Dedifferentiated amniotic fluid mesenchymal stem cell (primary cell): Measurements from ENCODE around the gene AK3.
"Not testable (repeated sequence)": the region's sequence is repeated elsewhere in the genome, so short reads cannot be mapped to it uniquely, and the experiment has no call there.

Source experiments
- DNase-seq: peaks from one replicate; pipeline ENCODE4 v3.0.0-alpha.2; 2016; ENCODE audit errors: extremely low spot score

Gene AK3

GRCh38 chr9:4666042-4666699 is 74.8 kb downstream of the AK3 start, which contains the start of gene SPATA6L:
Gene SPATA6L, minus strand, starts transcription at chr9:4666480. Its CDS starts 230 bp downstream, at chr9:4666250.
- DNase-seq: no peak

DNA sequence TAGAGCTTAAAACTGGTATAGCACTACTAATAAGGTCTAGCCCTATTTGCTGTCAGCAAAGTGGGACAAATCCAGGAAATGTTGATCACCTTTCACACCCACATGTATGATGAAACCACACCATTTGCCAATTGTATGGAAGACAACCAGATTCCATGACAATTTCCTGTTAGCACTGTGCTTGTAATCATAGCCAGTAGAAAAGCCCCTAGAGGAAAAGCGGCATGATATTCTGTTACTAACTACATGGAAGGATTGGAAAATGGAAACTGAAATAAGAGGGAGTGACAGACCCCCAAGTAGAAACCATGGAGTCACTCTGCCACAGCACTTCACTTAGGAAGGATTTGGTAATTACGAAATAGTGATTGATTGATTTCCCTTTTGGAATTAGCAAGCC is 75.6 kb downstream of the AK3 start:
- no peak for DNase-seq

GRCh38 chr9:4663956-4664355 is 77.0 kb downstream of the AK3 start:
- no peak for DNase-seq

- no peak for DNase-seq
Measured at GRCh38 chr9:4662989-4663792, 77.8 kb downstream of the AK3 start.

- DNase-seq: peak; percentile 71
Measured at GRCh38 chr9:4662108-4662988, 78.7 kb downstream of the AK3 start, which contains the start of gene PLPP6. Gene PLPP6, plus strand, starts transcription at chr9:4662294. Its CDS starts 82 bp downstream, at chr9:4662376.

GRCh38 chr9:4661611-4662010 is 79.4 kb downstream of the AK3 start:
- peak; percentile 51 for DNase-seq

DNA sequence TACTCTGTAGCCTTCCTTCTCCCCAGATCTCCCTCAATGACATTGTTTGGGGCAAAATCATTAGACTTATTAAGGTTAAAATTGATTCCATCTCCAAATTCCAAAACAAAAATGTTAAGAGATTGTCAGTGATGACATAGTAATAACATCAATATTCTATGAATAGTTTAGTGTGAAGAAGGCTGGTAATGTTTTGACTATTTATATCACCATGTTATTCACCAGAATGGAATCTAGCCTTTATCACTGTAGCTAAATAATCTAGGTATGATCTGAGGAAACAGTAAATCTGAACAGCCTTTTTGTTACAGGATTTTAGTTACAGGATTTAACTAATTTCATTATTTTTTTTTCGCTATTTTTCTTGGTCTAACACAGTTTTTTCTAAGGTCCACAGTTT is 79.8 kb downstream of the AK3 start:
- DNase-seq: no peak

- DNase-seq: not testable (repeated sequence)
Measured at GRCh38 chr9:4660665-4661064, 80.3 kb downstream of the AK3 start.
